K562 (cell line): Measurements from ENCODE around the gene MAPK4. TPM values are rescaled to one million over a fixed set of nuclear protein-coding genes. Genes with fewer than 3 reads are reported as not detected.

Source experiments
- ATAC-seq: fragments of 200-7000 bp; cut with Tn5 transposase; 3 replicates; pipeline ENCODE4 v1.9.1; 2020; ENCODE audit warnings: moderate library complexity
- BruUV-seq: library from RNA; stranded (reverse); fragments of 400-500 nt; replicated peaks from 2 replicates; lab custom pipeline; 2021; lab: Mats Ljungman, UMichigan
- CTCF ChIA-PET: fragments of 300-600 bp; formaldehyde crosslinking; extraction: SDS; loops from one replicate; lab custom pipeline; 2021; ENCODE audit warnings: low intra/inter-chr PET ratio; lab: Yijun Ruan, JAX
- POLR2A ChIA-PET: fragments of 300-600, 350-650 bp; sonication (Branson Sonifier 250); formaldehyde crosslinking; extraction: SDS; loops from one replicate; lab custom pipeline; 2021; ENCODE audit warnings: antibody characterized with exemption, inconsistent platforms; lab: Yijun Ruan, JAX
- DNase-seq, 4 experiments: peaks; one replicate each; pipeline versions ENCODE4 v3.0.0 to v3.0.0-alpha.2; 2011 to 2018; ENCODE audit warnings: low spot score in 3 of 4, mixed read lengths in 3 of 4; ENCODE audit errors: extremely low read depth in 1 of 4
- FAIRE-seq: peaks from 2 replicates; lab custom pipeline; 2011; peaks lifted over from hg19 to GRCh38; lab: Jason Lieb, UNC
- H2AFZ ChIP-seq: 2 replicates; pipeline ENCODE4 v1.6.0; 2011; ENCODE audit warnings: low read depth, low read length, control low read depth, inconsistent platforms
- H3K27ac ChIP-seq: fragments of 200-600 bp; 3 replicates; pipeline ENCODE4 v1.8.0; 2011; ENCODE audit warnings: low read depth, mild to moderate bottlenecking, control low read depth, inconsistent platforms, low read length, moderate library complexity, mixed read lengths; ENCODE audit errors: extremely low read depth
- H3K27me3 ChIP-seq, 2 experiments: fragments of 300-600 bp in 1 of 2; 2 replicates in 1 of 2; 3 replicates in 1 of 2; pipeline versions ENCODE4 v1.6.0 to v1.8.0; 2011; ENCODE audit warnings: inconsistent platforms in 2 of 2, low read length in 2 of 2, mild to moderate bottlenecking in 1 of 2, mixed read lengths in 1 of 2, moderate library complexity in 1 of 2; ENCODE audit not compliant: control insufficient read depth in 2 of 2, insufficient read depth in 2 of 2
- H3K36me3 ChIP-seq: fragments of 300-600 bp; 3 replicates; pipeline ENCODE4 v1.8.0; 2011; ENCODE audit warnings: mild to moderate bottlenecking, low read length, inconsistent platforms; ENCODE audit not compliant: control insufficient read depth, insufficient read depth
- H3K4me1 ChIP-seq, 2 experiments: fragments of 200-600 bp in 1 of 2; replicated peaks in 1 of 2; 2 replicates in 1 of 2; 3 replicates in 1 of 2; pipeline versions ENCODE4 v1.5.1 to v1.8.0; 2011; ENCODE audit warnings: inconsistent platforms in 2 of 2, low read length in 2 of 2, mild to moderate bottlenecking in 1 of 2, mixed read lengths in 1 of 2, moderate library complexity in 1 of 2; ENCODE audit not compliant: control insufficient read depth in 2 of 2, insufficient read depth in 2 of 2
- H3K4me2 ChIP-seq: 2 replicates; pipeline ENCODE4 v1.6.1; 2011; ENCODE audit warnings: low read length, control low read depth, inconsistent platforms, mixed read lengths; ENCODE audit not compliant: insufficient read depth
- H3K4me3 ChIP-seq: fragments of 200-600 bp; sonication (generic), shearing (Covaris generic); 2 replicates; pipeline ENCODE4 v1.5.1; 2016; ENCODE audit warnings: control low read depth, inconsistent platforms
- H3K79me2 ChIP-seq: fragments of 200-600 bp; 3 replicates; pipeline ENCODE4 v1.8.0; 2011; ENCODE audit warnings: low read length, inconsistent platforms; ENCODE audit not compliant: control insufficient read depth, insufficient read depth
- H3K9ac ChIP-seq, 2 experiments: 2 replicates each; pipeline versions ENCODE4 v1.6.0 to v1.6.1; 2011; ENCODE audit warnings: low read depth in 2 of 2, low read length in 2 of 2, control low read depth in 1 of 2, inconsistent platforms in 1 of 2, mild to moderate bottlenecking in 1 of 2, mixed read lengths in 1 of 2; ENCODE audit not compliant: insufficient read depth in 1 of 2
- H3K9me1 ChIP-seq: one replicate; pipeline ENCODE4 v1.6.0; 2011; ENCODE audit warnings: inconsistent platforms, mild to moderate bottlenecking, low read length, moderate library complexity; ENCODE audit not compliant: control insufficient read depth, insufficient read depth
- H3K9me3 ChIP-seq: replicated peaks from 2 replicates; pipeline ENCODE4 v1.5.1; 2011; ENCODE audit warnings: low read depth, low read length, inconsistent platforms; ENCODE audit not compliant: control insufficient read depth, insufficient read depth
- H4K20me1 ChIP-seq: replicated peaks from 2 replicates; pipeline ENCODE4 v1.6.1; 2011; ENCODE audit warnings: low read length, inconsistent platforms, mixed read lengths; ENCODE audit not compliant: control insufficient read depth, insufficient read depth
- ARHGAP35 ChIP-seq: fragments of 450-650 bp; IDR thresholded peaks from 2 replicates; pipeline ENCODE4 v1.6.1; 2018; ENCODE audit not compliant: partially characterized antibody
- GMEB1 ChIP-seq: fragments of 250-450 bp; sonication (Bioruptor Pico); IDR thresholded peaks from 2 replicates; pipeline ENCODE4 v1.4.0; 2020; ENCODE audit warnings: mild to moderate bottlenecking
- GTF2F1 ChIP-seq: IDR thresholded peaks from 2 replicates; pipeline ENCODE4 v1.6.1; 2011; ENCODE audit warnings: low read depth, low read length, improper control_type of control experiment
- HDAC2 ChIP-seq: fragments of 450-650 bp; IDR thresholded peaks from 2 replicates; pipeline ENCODE4 v1.6.1; 2016; ENCODE audit warnings: mild to moderate bottlenecking
- HNRNPK ChIP-seq: fragments of 200-400 bp; formaldehyde crosslinking; IDR thresholded peaks from one replicate; pipeline ENCODE4 v1.6.1; 2018; ENCODE audit warnings: mild to moderate bottlenecking, low read depth, low read length; ENCODE audit not compliant: poor library complexity, severe bottlenecking
- SIRT6 ChIP-seq: IDR thresholded peaks from one replicate; pipeline ENCODE4 v1.6.1; 2012; ENCODE audit warnings: low read depth, mild to moderate bottlenecking, control low read depth, inconsistent platforms, low read length, moderate library complexity
- ZC3H8 ChIP-seq: fragments of 450-650 bp; IDR thresholded peaks from 2 replicates; pipeline ENCODE4 v1.6.1; 2017
- ZNF324 ChIP-seq: fragments of 250-450 bp; sonication (Bioruptor Pico); IDR thresholded peaks from 2 replicates; pipeline ENCODE4 v1.4.0; 2020; ENCODE audit warnings: mild to moderate bottlenecking
- ZNF445 ChIP-seq: fragments of 250-450 bp; sonication (Bioruptor Pico); IDR thresholded peaks from 2 replicates; pipeline ENCODE4 v1.4.0; 2020; ENCODE audit warnings: low read depth, mild to moderate bottlenecking, moderate library complexity
- WGBS: fragments of 100-300 bp; shearing (Covaris generic); methylation state at CpG from one replicate; pipeline ENCODE4 v1.1.6; 2016; ENCODE audit warnings: low coverage, mixed read lengths; ENCODE audit not compliant: insufficient coverage; ENCODE audit errors: missing lambda C conversion rate; 5-methylcytosine and 5-hydroxymethylcytosine counted together
- in situ Hi-C: fragments of 300-500 bp; cut with MboI; formaldehyde crosslinking; loops from 4 replicates; pipeline ENCODE4 v1.15.0; 2018; ENCODE audit warnings: inconsistent platforms, mixed read lengths
- intact Hi-C: fragments of 100-400 bp; cut with micrococcal nuclease; formaldehyde crosslinking; loops from 2 replicates; pipeline ENCODE4 v1.14.2; 2022
- polyA plus RNA-seq, 8 experiments: library from polyadenylated mRNA; depleted of rRNA in 4 of 8; stranded (reverse) in 5 of 8; unstranded in 3 of 8; fragments of >200 nt; fragmentation: Nextera tagmentation in 2 of 8; fragmentation: Illumina TruSeq in 1 of 8; extraction: Ambion mirVana in 2 of 8; extraction: Trizol in 1 of 8; gene quantifications; 2 replicates each; pipeline versions ENCODE4 v1.2.1 to v1.2.3, GENCODE V29; 2011 to 2014; ENCODE audit warnings: inconsistent platforms in 1 of 8, missing spikeins in 1 of 8
- total RNA-seq, 7 experiments: library from RNA; depleted of rRNA in 6 of 7; stranded (reverse); fragments of >200 nt in 6 of 7; fragmentation: Illumina TruSeq in 2 of 7; extraction: Trizol in 2 of 7; gene quantifications; 2 replicates each; pipeline versions ENCODE4 v1.2.1 to v1.2.3, GENCODE V29; 2011 to 2021; ENCODE audit warnings: low replicate concordance in 1 of 7

Gene MAPK4
- total and polyA plus RNA-seq, 9 of the 15 experiments (the other 6 are each of a cell fraction or from before 2014, with no cell fraction given) = not detected

- H3K27me3 ChIP-seq = peaks cover 0 to 5% of the 10 kb centered on the region in 2 experiments; a peak in 1 of 5 replicates
- H3K4me1 ChIP-seq = no peaks in the 10 kb centered on the region
- no peak for FAIRE-seq
- ATAC-seq = no peak
- TF ChIP-seq HDAC2 (no peak), ZNF324 (CRISPR knock-in tag) (no peak), SIRT6 (no peak), HNRNPK (no peak), GTF2F1 (no peak), ZNF445 (CRISPR knock-in tag) (no peak), ZC3H8 (no peak), GMEB1 (no peak), ARHGAP35 (no peak)
- TF ChIP-seq, all 486 proteins: peak for 0
- Histone ChIP-seq H3K4me2 (no peak overlapping the region), H3K27ac (no peak overlapping the region), H3K79me2 (no peaks in the 10 kb centered on the region), H3K9ac (no peak overlapping the region), H3K9me3 (no peaks in the 10 kb centered on the region), H3K4me3 (no peak overlapping the region), H2AFZ (no peak overlapping the region), H3K9me1 (no peaks in the 10 kb centered on the region), H3K36me3 (no peaks in the 10 kb centered on the region), H4K20me1 (no peaks in the 10 kb centered on the region)
- ChIA-PET POLR2A (no interaction called here), CTCF (no interaction called here)
- no TSS peak for BruUV-seq
- in situ Hi-C loops (no loop called here), intact Hi-C loops (no loop called here)
- DNase-seq = no peak
- no CpG with 5 or more reads among the region's 1 CpG for WGBS
Measured at GRCh38 chr18:50682852-50683251, 123.0 kb downstream of the MAPK4 start.
